ENCODE results near the gene FRMPD4.
A peak's percentile ranks its signal among the peaks of the same experiment; 100 is the strongest.

The FRMPD4 gene

GRCh38 chrX:12548341-12548740 is 410.1 kb downstream of the FRMPD4 start:
- Histone ChIP-seq H4K20me1 (ENCODE audit: insufficient read depth, low read length) (no peaks in the 10 kb centered on the region), H3K9me2 (replicated peaks; ENCODE audit: insufficient read depth, low read length) (no peaks in the 10 kb centered on the region), H3K9me3 (replicated peaks; ENCODE audit: insufficient read depth, low read length) (no peaks in the 10 kb centered on the region), H3K4me1 (ENCODE audit: low read length) (no peaks in the 10 kb centered on the region), H3K27ac (ENCODE audit: low read length) (no peak overlapping the region), H3K36me3 (replicated peaks; ENCODE audit: insufficient read depth, low read length) (no peaks in the 10 kb centered on the region), H3F3A (ENCODE audit: insufficient read depth, low read length) (no peaks in the 10 kb centered on the region), H3K27me3 (replicated peaks; ENCODE audit: insufficient read depth, low read length) (no peaks in the 10 kb centered on the region), H3K9ac (ENCODE audit: low read length) (no peak overlapping the region), H3K79me2 (ENCODE audit: low read length) (no peaks in the 10 kb centered on the region), H3K4me3 (ENCODE audit: low read length) (no peak overlapping the region), H3K4me2 (ENCODE audit: low read depth, low read length) (no peak overlapping the region), H2AFZ (ENCODE audit: low read length) (no peak overlapping the region)
- TF ChIP-seq EZH2phosphoT487 (IDR thresholded peaks at IDR 0.05; ENCODE audit: low read length) (no peak), EZH2 (optimal IDR thresholded peaks at IDR 0.05; ENCODE audit: low read depth, low read length) (no peak), CTCF (IDR thresholded peaks at IDR 0.05; ENCODE audit: low read length) (no peak)
- DNase-seq, result no peak

DNA sequence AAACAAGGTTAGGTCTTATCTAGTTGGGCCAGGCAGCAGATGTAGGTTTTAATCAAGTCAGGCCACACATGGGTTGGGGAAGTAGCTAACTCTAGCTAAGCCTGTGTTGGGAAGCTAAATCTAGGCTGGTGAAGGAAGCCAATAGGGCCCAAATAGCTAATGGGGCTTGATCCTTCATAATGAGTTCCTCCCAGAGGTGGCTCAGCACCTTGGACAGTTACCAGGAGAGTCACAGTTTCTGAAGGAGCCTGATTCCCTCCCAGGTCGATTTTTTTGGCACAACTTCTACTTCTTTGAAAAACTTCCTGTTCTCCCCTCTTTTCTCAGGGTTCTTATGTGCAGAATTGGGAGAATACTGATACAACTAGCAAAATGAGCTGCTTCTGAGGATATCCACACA is 410.5 kb downstream of the FRMPD4 start:
- no peak overlapping the region for H2AFZ ChIP-seq (ENCODE audit: low read length)
- no peaks in the 10 kb centered on the region for H3F3A ChIP-seq (ENCODE audit: insufficient read depth, low read length)
- no peak overlapping the region for H3K27ac ChIP-seq (ENCODE audit: low read length)
- no peaks in the 10 kb centered on the region for H3K36me3 ChIP-seq (replicated peaks; ENCODE audit: insufficient read depth, low read length)
- H3K9ac ChIP-seq (ENCODE audit: low read length), result no peak overlapping the region
- no peaks in the 10 kb centered on the region for H3K9me3 ChIP-seq (replicated peaks; ENCODE audit: insufficient read depth, low read length)
- no peaks in the 10 kb centered on the region for H3K27me3 ChIP-seq (replicated peaks; ENCODE audit: insufficient read depth, low read length)
- no peaks in the 10 kb centered on the region for H4K20me1 ChIP-seq (ENCODE audit: insufficient read depth, low read length)
- no peaks in the 10 kb centered on the region for H3K9me2 ChIP-seq (replicated peaks; ENCODE audit: insufficient read depth, low read length)
- H3K4me2 ChIP-seq (ENCODE audit: low read depth, low read length), result no peak overlapping the region
- H3K79me2 ChIP-seq (ENCODE audit: low read length), result no peaks in the 10 kb centered on the region
- no peak overlapping the region for H3K4me3 ChIP-seq (ENCODE audit: low read length)
- peak; percentile 35 for DNase-seq
- TF ChIP-seq EZH2phosphoT487 (IDR thresholded peaks at IDR 0.05; ENCODE audit: low read length), result no peak
- TF ChIP-seq EZH2 (optimal IDR thresholded peaks at IDR 0.05; ENCODE audit: low read depth, low read length), result no peak
- no peak for TF ChIP-seq CTCF (IDR thresholded peaks at IDR 0.05; ENCODE audit: low read length)
- no peaks in the 10 kb centered on the region for H3K4me1 ChIP-seq (ENCODE audit: low read length)

DNA sequence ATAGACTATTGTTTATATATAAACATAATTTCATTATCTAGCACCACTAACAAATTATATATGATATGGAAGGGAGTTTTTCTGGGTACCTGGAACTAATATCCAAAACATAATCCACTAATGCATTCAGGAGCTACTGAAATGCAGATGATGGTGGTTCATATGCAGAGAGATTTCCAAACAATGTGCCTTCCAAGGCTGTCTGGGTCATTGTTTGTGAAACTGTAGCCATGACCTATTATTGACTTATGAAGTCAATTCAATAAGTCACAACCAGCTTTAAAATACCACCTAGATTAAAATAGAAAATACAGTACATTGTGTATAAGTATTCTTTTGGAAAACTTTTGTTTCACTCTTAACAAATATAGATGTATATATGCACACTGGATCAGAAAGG is 415.9 kb downstream of the FRMPD4 start:
- Histone ChIP-seq H3K9me3 (replicated peaks; ENCODE audit: insufficient read depth, low read length) (no peaks in the 10 kb centered on the region), H3K27me3 (replicated peaks; ENCODE audit: insufficient read depth, low read length) (no peaks in the 10 kb centered on the region), H4K20me1 (ENCODE audit: insufficient read depth, low read length) (no peaks in the 10 kb centered on the region), H3K4me1 (ENCODE audit: low read length) (no peaks in the 10 kb centered on the region), H3K4me2 (ENCODE audit: low read depth, low read length) (no peak overlapping the region), H3K4me3 (ENCODE audit: low read length) (no peak overlapping the region), H3K9me2 (replicated peaks; ENCODE audit: insufficient read depth, low read length) (no peaks in the 10 kb centered on the region), H2AFZ (ENCODE audit: low read length) (no peak overlapping the region), H3F3A (ENCODE audit: insufficient read depth, low read length) (no peaks in the 10 kb centered on the region), H3K36me3 (replicated peaks; ENCODE audit: insufficient read depth, low read length) (no peaks in the 10 kb centered on the region), H3K27ac (ENCODE audit: low read length) (no peak overlapping the region), H3K79me2 (ENCODE audit: low read length) (no peaks in the 10 kb centered on the region), H3K9ac (ENCODE audit: low read length) (no peak overlapping the region)
- TF ChIP-seq EZH2phosphoT487 (IDR thresholded peaks at IDR 0.05; ENCODE audit: low read length), result no peak
- TF ChIP-seq EZH2 (optimal IDR thresholded peaks at IDR 0.05; ENCODE audit: low read depth, low read length), result no peak
- no peak for TF ChIP-seq CTCF (IDR thresholded peaks at IDR 0.05; ENCODE audit: low read length)
- DNase-seq, result no peak
